HepG2 (cell line): ENCODE results near the gene TEKTIP1.

Experiments
- CTCF ChIP-seq: sonication (generic); formaldehyde crosslinking; IDR thresholded peaks from 2 replicates; pipeline ENCODE4 v1.5.0; 2020; ENCODE audit warnings: mild to moderate bottlenecking, missing genetic modification reagents, moderate library complexity
- FOXM1 ChIP-seq: sonication (generic); formaldehyde crosslinking; IDR thresholded peaks from 2 replicates; pipeline ENCODE4 v1.5.0; 2020; ENCODE audit warnings: missing genetic modification reagents
- PHF21A ChIP-seq: sonication (generic); formaldehyde crosslinking; IDR thresholded peaks from 2 replicates; pipeline ENCODE4 v1.5.0; 2020; ENCODE audit warnings: mild to moderate bottlenecking, missing genetic modification reagents
- POLR2A ChIP-seq, 2 experiments: IDR thresholded peaks; 2 replicates each; pipeline ENCODE4 v1.6.1; 2011; ENCODE audit warnings: low read depth in 2 of 2, low read length in 2 of 2, mild to moderate bottlenecking in 1 of 2, moderate library complexity in 1 of 2; ENCODE audit not compliant: insufficient read depth in 1 of 2
- RAD51 ChIP-seq: fragments of 450-650 bp; IDR thresholded peaks from 2 replicates; pipeline ENCODE4 v1.6.1; 2016; ENCODE audit warnings: borderline replicate concordance
- SETDB1 ChIP-seq: sonication (generic); formaldehyde crosslinking; IDR thresholded peaks from 2 replicates; pipeline ENCODE4 v1.5.1; 2020; ENCODE audit warnings: missing genetic modification reagents, mild to moderate bottlenecking, borderline replicate concordance
- SNAI1 ChIP-seq: sonication (generic); formaldehyde crosslinking; IDR thresholded peaks from 2 replicates; pipeline ENCODE4 v1.5.0; 2020; ENCODE audit warnings: mild to moderate bottlenecking, missing genetic modification reagents, borderline replicate concordance
- ZBTB33 ChIP-seq: sonication (generic); formaldehyde crosslinking; IDR thresholded peaks from 2 replicates; pipeline ENCODE4 v1.4.0; 2020; ENCODE audit warnings: missing genetic modification reagents
- ZNF660 ChIP-seq: sonication (generic); formaldehyde crosslinking; IDR thresholded peaks from 2 replicates; pipeline ENCODE4 v1.5.1; 2020; ENCODE audit warnings: mild to moderate bottlenecking, low read depth, missing genetic modification reagents, borderline replicate concordance
- ZNF713 ChIP-seq: sonication (generic); formaldehyde crosslinking; IDR thresholded peaks from 2 replicates; pipeline ENCODE4 v1.4.0; 2020; ENCODE audit warnings: mild to moderate bottlenecking, missing genetic modification reagents

- TF ChIP-seq ZNF660 (no peak), RAD51 (no peak), ZBTB33 (CRISPR knock-in tag) (no peak), POLR2A (IDR thresholded peaks at IDR 0.05; ENCODE audit: insufficient read depth in 1 of 2, low read depth in 2 of 2, low read length in 2 of 2) (no peak), FOXM1 (CRISPR knock-in tag) (no peak), SNAI1 (no peak), SETDB1 (CRISPR knock-in tag) (no peak), CTCF (CRISPR knock-in tag) (no peak), PHF21A (no peak), ZNF713 (CRISPR knock-in tag) (no peak)
These were observed 44.9 kb upstream of the TEKTIP1 start for GRCh38 chr19:3494051-3494450.
